DLD1 (cell line): ENCODE data around the gene LONP2.
"Not testable (repeated sequence)": the region's sequence is repeated elsewhere in the genome, so short reads cannot be mapped to it uniquely, and the experiment has no call there.

Experiments used
- in situ Hi-C: cut with HindIII; loops from 2 replicates; pipeline ENCODE4 v1.10.0; 2017; ENCODE audit warnings: low sequenced_read_pairs

The LONP2 gene

DNA sequence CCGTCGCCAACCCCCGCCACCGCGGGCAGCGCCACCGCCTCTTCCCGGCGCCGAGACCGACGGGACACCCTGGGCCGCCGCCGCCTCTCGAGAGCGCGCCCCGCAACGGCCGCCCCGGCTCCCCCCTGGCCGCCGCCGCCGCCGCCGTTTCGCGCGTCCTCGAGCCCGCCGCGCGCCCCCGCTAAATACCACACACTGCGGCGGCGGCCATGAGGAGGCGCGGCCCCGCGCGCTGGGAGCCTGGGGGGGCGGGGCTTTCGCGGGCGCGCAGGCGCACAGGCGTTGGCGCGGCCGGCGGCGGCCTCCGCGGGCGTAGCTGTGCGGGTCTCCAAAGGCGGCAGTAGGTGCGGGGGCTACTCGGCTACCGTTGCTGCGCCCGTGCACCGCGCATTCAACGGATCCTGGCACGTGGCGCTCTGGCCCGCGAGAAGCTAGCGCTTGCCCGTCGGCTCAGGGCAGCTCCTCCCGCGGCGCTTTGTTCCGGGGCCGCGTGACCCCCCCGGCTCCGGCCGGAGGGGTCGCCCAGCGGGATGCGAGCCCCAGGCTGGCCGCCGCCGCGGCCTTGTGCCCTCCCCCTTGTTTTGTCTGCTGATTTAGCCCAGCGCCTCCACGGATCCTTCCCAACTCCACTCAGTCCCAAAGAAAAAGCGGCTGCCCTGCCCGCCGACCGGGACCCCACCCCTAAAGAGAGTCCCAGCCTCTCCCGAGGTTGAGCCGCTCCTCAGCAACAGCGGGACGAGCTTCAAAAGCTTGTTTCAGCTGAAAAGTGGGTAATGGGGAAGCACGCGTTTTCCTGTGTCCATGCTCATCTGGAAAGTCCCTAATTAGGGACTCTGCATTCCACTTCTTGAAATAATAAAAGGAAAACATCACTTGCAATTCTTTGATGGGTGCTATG lies 141.4 kb downstream of the LONP2 start, which contains the start of gene SIAH1:
TSS of gene SIAH1 (minus strand) at position 161 of the 898 bp plus-strand sequence. CDS start 22,985 bp downstream, outside the sequence.
- in situ Hi-C loops: no loop called here

DNA sequence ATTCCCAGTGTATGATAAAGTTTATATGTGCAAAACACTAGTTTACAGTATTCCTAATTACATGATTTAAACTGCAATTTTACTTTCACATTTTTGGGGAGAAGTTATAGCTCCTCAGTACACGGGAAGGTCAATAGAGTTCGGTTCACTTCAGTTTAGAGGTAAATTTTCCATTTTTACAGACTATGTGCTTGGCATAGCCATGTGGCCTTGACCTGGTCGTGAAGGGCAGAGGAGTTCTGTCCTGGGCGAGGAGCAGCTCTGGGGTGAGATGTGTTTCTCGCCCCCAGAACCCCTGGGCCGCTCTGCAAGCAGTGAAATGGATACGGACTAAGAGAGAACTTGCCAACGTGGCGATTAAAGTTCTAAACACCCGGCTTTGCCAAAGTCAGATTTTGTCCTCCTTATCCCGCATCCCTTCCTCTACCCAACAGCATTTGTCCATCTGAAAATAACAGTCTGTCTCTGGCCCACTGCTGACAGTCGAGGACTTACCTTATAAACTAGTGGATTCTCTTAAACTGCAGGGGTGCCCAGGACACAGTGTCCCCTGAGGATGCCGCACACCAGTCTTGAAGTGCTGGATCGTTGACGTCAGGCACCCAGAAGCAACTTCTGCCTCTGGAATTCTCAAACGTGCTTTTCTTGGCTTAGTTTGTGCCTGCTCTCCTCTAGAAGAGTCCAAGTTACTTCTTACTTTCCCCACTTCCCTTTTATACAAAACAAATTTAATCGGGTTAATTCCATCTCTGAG lies 142.6 kb downstream of the LONP2 start:
- in situ Hi-C loops: no loop called here

GRCh38 chr16:48392407-48392806 lies 148.3 kb downstream of the LONP2 start:
- in situ Hi-C loops: no loop called here

DNA sequence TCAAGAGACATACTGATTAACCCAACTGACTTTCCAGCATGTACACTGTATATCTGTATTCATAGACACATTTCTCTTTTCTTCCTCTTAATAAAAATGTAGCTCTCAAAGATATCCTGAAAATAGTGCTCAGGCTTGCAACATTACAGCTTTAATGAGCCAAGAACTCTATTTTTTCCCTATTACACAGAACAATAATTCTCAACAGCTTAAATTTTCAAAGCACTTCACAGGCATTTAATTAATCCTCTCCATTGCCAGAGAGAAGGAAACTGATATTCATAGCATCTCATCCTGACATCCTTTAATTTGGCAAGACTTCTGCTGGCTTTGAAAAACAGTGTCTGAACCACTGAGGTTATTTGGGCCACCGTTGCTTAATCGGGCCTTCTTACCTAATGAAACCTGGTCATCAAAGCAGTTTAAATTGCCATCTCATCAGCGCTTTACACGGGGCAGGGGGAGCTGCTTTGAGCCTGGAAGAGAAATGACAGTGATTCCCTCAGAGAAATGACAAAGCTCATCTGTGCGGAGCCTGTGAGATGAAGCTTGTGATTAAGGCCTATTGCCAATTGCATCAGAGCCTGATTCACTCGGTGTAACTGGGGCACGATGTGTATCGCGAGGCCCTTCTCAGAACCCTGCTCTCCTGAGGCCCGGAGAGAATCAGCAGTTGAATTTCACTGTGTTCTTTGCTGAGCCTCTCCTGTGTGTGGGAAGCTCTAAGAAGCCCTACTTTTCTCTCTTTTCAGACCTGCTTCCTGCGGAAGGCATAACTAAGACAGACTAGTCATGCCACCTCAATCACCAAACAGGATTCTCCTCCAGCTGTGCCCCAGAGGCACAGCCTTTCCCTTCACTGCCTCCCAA lies 149.6 kb downstream of the LONP2 start:
- in situ Hi-C loops: no loop called here

GRCh38 chr16:48394355-48394703 lies 150.2 kb downstream of the LONP2 start:
- in situ Hi-C loops: no loop called here

GRCh38 chr16:48395375-48395774 lies 151.3 kb downstream of the LONP2 start:
- in situ Hi-C loops: no loop called here

GRCh38 chr16:48402547-48402946 lies 158.4 kb downstream of the LONP2 start:
- in situ Hi-C loops: not testable (repeated sequence)

DNA sequence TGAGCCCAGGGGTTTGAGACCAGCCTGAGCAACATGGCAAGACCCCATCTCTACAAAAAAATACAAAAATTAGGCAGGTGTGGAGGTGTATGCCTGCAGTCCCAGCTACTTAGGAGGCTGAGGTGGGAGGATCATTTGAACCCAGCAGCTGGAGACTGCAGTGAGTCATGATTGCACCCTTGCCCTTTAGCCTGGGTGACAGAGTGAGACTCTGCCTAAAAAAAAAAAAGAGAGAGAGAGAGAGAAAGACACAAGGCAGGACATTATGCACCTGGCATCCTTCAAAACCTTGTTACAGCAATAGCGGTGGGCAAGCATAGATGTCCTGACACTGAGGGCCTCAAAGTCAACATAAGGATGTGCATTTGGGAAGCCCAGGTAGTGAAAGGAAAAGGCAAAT lies 161.1 kb downstream of the LONP2 start:
- in situ Hi-C loops: no loop called here

DNA sequence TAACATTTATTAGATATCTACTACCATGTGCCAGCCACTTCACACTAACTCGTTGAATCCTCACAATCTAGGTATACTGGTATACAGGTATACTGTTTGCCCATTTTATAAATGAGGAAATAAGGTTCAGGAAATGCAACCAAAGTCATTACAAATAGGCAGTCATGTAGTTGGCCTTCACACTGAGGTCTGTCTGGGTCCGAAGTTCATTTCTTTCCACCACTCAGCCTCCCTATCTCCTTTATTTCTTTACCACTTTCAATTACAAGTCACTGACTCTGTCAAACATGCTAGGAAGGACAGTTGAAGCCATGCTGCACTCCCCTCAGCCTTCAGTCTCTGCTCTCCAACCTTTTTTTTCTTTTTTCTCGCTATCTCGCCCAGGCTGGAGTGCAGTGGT lies 161.8 kb downstream of the LONP2 start:
- in situ Hi-C loops: no loop called here
